GM18861 (cell line): ENCODE measurements around the gene RAB25.
A peak's percentile ranks its signal among the peaks of the same experiment; 100 is the strongest.
"Not testable (repeated sequence)": the region's sequence is repeated elsewhere in the genome, so short reads cannot be mapped to it uniquely, and the experiment has no call there.

Source experiments
- ATAC-seq: cut with Tn5 transposase; IDR thresholded peaks from one replicate; pipeline ENCODE4 v1.9.1; 2021; ENCODE audit not compliant: unreplicated experiment

The RAB25 gene

GRCh38 chr1:156054500-156055280, 6.3 kb upstream of the RAB25 start, which contains the start of gene LAMTOR2:
Gene LAMTOR2 (plus strand): TSS chr1:156054782. CDS start chr1:156054890, 108 bp downstream.
- ATAC-seq, result peak; percentile 76

- no peak for ATAC-seq
Measured at GRCh38 chr1:156055281-156056048, 5.5 kb upstream of the RAB25 start.

GRCh38 chr1:156056326-156056849, 4.6 kb upstream of the RAB25 start:
- no peak for ATAC-seq

GRCh38 chr1:156062189-156062588, 1.2 kb downstream of the RAB25 start:
- ATAC-seq, result no peak

GRCh38 chr1:156063997-156064285, 3.0 kb downstream of the RAB25 start:
- ATAC-seq, result no peak

- ATAC-seq, result no peak
Measured at GRCh38 chr1:156064615-156065014, 3.7 kb downstream of the RAB25 start.

- ATAC-seq, result no peak
Measured at GRCh38 chr1:156065212-156065611, 4.3 kb downstream of the RAB25 start.

- ATAC-seq, result no peak
Measured at GRCh38 chr1:156065871-156066270, 4.9 kb downstream of the RAB25 start.

GRCh38 chr1:156067262-156067661, 6.3 kb downstream of the RAB25 start:
- no peak for ATAC-seq

GRCh38 chr1:156069490-156070455, 8.8 kb downstream of the RAB25 start:
- no peak for ATAC-seq

GRCh38 chr1:156070548-156070947, 9.6 kb downstream of the RAB25 start:
- no peak for ATAC-seq

- ATAC-seq, result not testable (repeated sequence)
Measured at GRCh38 chr1:156071332-156071816, 10.4 kb downstream of the RAB25 start.

- ATAC-seq, result no peak
Measured at GRCh38 chr1:156072251-156072650, 11.3 kb downstream of the RAB25 start.

- ATAC-seq, result no peak
Measured at GRCh38 chr1:156073110-156073687, 12.2 kb downstream of the RAB25 start.

- ATAC-seq, result no peak
Measured at GRCh38 chr1:156073740-156074139, 12.8 kb downstream of the RAB25 start.

GRCh38 chr1:156074661-156075060, 13.7 kb downstream of the RAB25 start:
- ATAC-seq, result no peak

GRCh38 chr1:156075162-156075561, 14.2 kb downstream of the RAB25 start:
- ATAC-seq, result no peak

- ATAC-seq, result no peak
Measured at GRCh38 chr1:156075775-156076204, 14.8 kb downstream of the RAB25 start.

- no peak for ATAC-seq
Measured at GRCh38 chr1:156076609-156077429, 15.9 kb downstream of the RAB25 start.

GRCh38 chr1:156077430-156077760, 16.4 kb downstream of the RAB25 start:
- ATAC-seq, result no peak
